Spleen (tissue), 11 donors: ENCODE measurements around the gene VEZT. TPM values are rescaled to one million over a fixed set of nuclear protein-coding genes. Genes with fewer than 3 reads are reported as not detected.

Experiments used
- DNase-seq: peaks from one replicate; pipeline ENCODE4 v3.0.0-alpha.2; 2020
- H3K27ac ChIP-seq, 8 donors: fragments of 200-600 bp; sonication (generic) in 7 of 8; 1 replicate in 4 of 8; 2 replicates in 4 of 8; pipeline versions ENCODE4 v1.5.0 to v1.8.0; 2016 to 2021; ENCODE audit warnings: inconsistent platforms in 4 of 8, mild to moderate bottlenecking in 4 of 8, moderate library complexity in 1 of 8
- H3K27me3 ChIP-seq, 7 donors: fragments of 200-600 bp; sonication (generic) in 6 of 7; replicated peaks in 1 of 7; 1 replicate in 4 of 7; 2 replicates in 3 of 7; pipeline versions ENCODE4 v1.5.0 to v1.8.0; 2016 to 2021; ENCODE audit warnings: inconsistent platforms in 3 of 7, mild to moderate bottlenecking in 1 of 7
- H3K36me3 ChIP-seq, 6 donors: fragments of 200-600 bp; sonication (generic) in 5 of 6; 1 replicate in 4 of 6; 2 replicates in 2 of 6; pipeline versions ENCODE4 v1.5.0 to v1.8.0; 2016 to 2021; ENCODE audit warnings: inconsistent platforms in 2 of 6
- H3K4me1 ChIP-seq, 6 donors: fragments of 200-600 bp; sonication (generic) in 5 of 6; 1 replicate in 3 of 6; 2 replicates in 3 of 6; pipeline versions ENCODE4 v1.5.0 to v1.8.0; 2016 to 2021; ENCODE audit warnings: inconsistent platforms in 3 of 6
- H3K4me3 ChIP-seq, 8 donors: fragments of 200-600 bp; sonication (generic) in 7 of 8; 1 replicate in 4 of 8; 2 replicates in 4 of 8; pipeline versions ENCODE4 v1.5.0 to v1.8.0; 2016 to 2021; ENCODE audit warnings: inconsistent platforms in 4 of 8, mild to moderate bottlenecking in 4 of 8, moderate library complexity in 2 of 8
- H3K9me3 ChIP-seq, 8 donors: fragments of 200-600 bp; sonication (generic) in 7 of 8; 1 replicate in 4 of 8; 2 replicates in 4 of 8; pipeline versions ENCODE4 v1.5.0 to v1.8.0; 2016 to 2021; ENCODE audit warnings: inconsistent platforms in 4 of 8
- POLR2A ChIP-seq, 3 donors: fragments of 450-650 bp; IDR thresholded peaks; one replicate each; pipeline ENCODE4 v1.5.1; 2017; ENCODE audit warnings: antibody characterized with exemption in 3 of 3, mild to moderate bottlenecking in 1 of 3
- POLR2AphosphoS5 ChIP-seq, 3 donors: sonication (generic); formaldehyde crosslinking; IDR thresholded peaks; one replicate each; pipeline ENCODE4 v1.5.1; 2017; ENCODE audit warnings: antibody characterized with exemption in 3 of 3
- WGBS, 5 donors: extraction: QIAGEN DNeasy Blood & Tissue Kit in 3 of 5; methylation state at CpG; one replicate each; pipeline versions ENCODE4 v1.1.5 to v1.1.7; 2013 to 2018; 5-methylcytosine and 5-hydroxymethylcytosine counted together
- intact Hi-C: fragments of 100-400 bp; cut with DNase I; formaldehyde crosslinking; loops from one replicate; pipeline ENCODE4 v1.15.0; 2023; ENCODE audit warnings: low total_unique reads
- polyA plus RNA-seq, 3 donors: library from polyadenylated mRNA; stranded (reverse); fragments of 200-250 nt; gene quantifications; one replicate each; pipeline ENCODE4 v1.2.1, GENCODE V29; 2013
- total RNA-seq, 7 donors: library from RNA; depleted of rRNA in 3 of 7; stranded (reverse); fragments of >200 nt in 3 of 7; fragmentation: NEBNext Ultra II Directional in 4 of 7; extraction: Animal tissue kit (Norgen Biotek cat#: 25700) in 4 of 7; gene quantifications; one replicate each; pipeline versions ENCODE4 v1.1.0 to v1.2.1, GENCODE V29; 2016 to 2021
- TF ChIP-seq, protein P1 (sequence below), 11 experiments: fragments of 200-600 bp in 7 of 11; fragments of 450-650 bp in 4 of 11; sonication (generic) in 4 of 11; IDR thresholded peaks in 8 of 11; conservative IDR thresholded peaks in 3 of 11; 1 replicate in 7 of 11; 2 replicates in 4 of 11; pipeline versions ENCODE4 v1.4.0 to v1.8.0; 2016 to 2021; ENCODE audit warnings: antibody characterized with exemption in 11 of 11, inconsistent platforms in 4 of 11, mild to moderate bottlenecking in 1 of 11
- donor health status: healthy with polysubstance abuse.
- donor health status: DM: no; HTN: no; CAD: no; lungs with moderate emphysema.
- donor health status: DM: no; HTN: no; CAD: no.
- donor health status: Bipolar disorder and iron deficiency.
- donor health status: healthy.
- donor health status: DM: no; HTN: no; CAD: no.
- donor health status: DM: yes; HTN: yes; CAD: no.

The VEZT gene
- total and polyA plus RNA-seq, 10 donors = 17.0 to 64.3 (median 44.8) TPM

- TF ChIP-seq POLR2A (IDR thresholded peaks at IDR 0.05) (no peak), POLR2AphosphoS5 (IDR thresholded peaks at IDR 0.05) (no peak)
- TF ChIP-seq, protein P1, sequence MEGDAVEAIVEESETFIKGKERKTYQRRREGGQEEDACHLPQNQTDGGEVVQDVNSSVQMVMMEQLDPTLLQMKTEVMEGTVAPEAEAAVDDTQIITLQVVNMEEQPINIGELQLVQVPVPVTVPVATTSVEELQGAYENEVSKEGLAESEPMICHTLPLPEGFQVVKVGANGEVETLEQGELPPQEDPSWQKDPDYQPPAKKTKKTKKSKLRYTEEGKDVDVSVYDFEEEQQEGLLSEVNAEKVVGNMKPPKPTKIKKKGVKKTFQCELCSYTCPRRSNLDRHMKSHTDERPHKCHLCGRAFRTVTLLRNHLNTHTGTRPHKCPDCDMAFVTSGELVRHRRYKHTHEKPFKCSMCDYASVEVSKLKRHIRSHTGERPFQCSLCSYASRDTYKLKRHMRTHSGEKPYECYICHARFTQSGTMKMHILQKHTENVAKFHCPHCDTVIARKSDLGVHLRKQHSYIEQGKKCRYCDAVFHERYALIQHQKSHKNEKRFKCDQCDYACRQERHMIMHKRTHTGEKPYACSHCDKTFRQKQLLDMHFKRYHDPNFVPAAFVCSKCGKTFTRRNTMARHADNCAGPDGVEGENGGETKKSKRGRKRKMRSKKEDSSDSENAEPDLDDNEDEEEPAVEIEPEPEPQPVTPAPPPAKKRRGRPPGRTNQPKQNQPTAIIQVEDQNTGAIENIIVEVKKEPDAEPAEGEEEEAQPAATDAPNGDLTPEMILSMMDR (IDR thresholded peaks at IDR 0.05 in 8 of 11, conservative IDR thresholded peaks at IDR 0.05 in 3 of 11) = no peak
- DNase-seq = no peak
- Histone ChIP-seq H3K9me3 (no peaks in the 10 kb centered on the region), H3K27ac (no peak overlapping the region), H3K27me3 (no peaks in the 10 kb centered on the region), H3K4me3 (no peak overlapping the region), H3K36me3 (peaks cover 0 to 89% (median 36%) of the 10 kb centered on the region in 6 donors), H3K4me1 (peaks cover 0 to 10% (median 3%) of the 10 kb centered on the region in 6 donors)
- 87 to 95% (median 90%) methylated on average over 2 of the region's 2 CpGs for WGBS, 5 donors
- intact Hi-C loops = no loop called here
Measured at GRCh38 chr12:95258803-95259202, 41.2 kb downstream of the VEZT start.

DNA sequence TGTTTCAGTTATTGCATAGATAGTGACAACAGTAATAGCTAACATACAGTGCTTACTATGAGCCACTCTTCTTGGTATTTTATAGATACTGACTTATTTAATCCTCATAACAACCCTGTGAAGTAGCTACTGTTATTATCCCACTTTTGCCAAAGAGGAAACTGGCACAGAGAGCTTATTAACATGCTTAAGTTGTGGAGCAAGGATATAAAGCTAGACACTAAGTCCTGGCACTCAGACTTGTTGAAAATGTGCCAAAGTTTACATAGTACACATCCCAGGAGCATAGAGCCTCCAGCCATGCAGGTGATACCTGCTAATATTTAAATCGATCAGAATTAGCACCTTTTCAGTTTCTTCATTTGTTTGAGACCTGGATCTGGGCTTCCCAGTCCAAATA, 41.8 kb downstream of the VEZT start:
- H3K9me3 ChIP-seq = no peaks in the 10 kb centered on the region
- no peaks in the 10 kb centered on the region for H3K27me3 ChIP-seq
- H3K27ac ChIP-seq = no peak overlapping the region
- H3K36me3 ChIP-seq = peaks cover 0 to 89% (median 36%) of the 10 kb centered on the region in 6 donors
- intact Hi-C loops = no loop called here
- no peak for DNase-seq
- TF ChIP-seq, protein P1 (IDR thresholded peaks at IDR 0.05 in 8 of 11, conservative IDR thresholded peaks at IDR 0.05 in 3 of 11) = no peak
- TF ChIP-seq POLR2A (IDR thresholded peaks at IDR 0.05) (no peak), POLR2AphosphoS5 (IDR thresholded peaks at IDR 0.05) (no peak)
- H3K4me3 ChIP-seq = no peak overlapping the region
- peaks cover 0 to 10% (median 3%) of the 10 kb centered on the region in 6 donors for H3K4me1 ChIP-seq
- 88 to 100% (median 90%) methylated on average over 1 of the region's 1 CpG for WGBS, 5 donors

GRCh38 chr12:95261109-95261508, 43.5 kb downstream of the VEZT start:
- Histone ChIP-seq H3K4me1 (peaks cover 0 to 10% (median 3%) of the 10 kb centered on the region in 6 donors), H3K27ac (no peak overlapping the region), H3K9me3 (no peaks in the 10 kb centered on the region), H3K36me3 (peaks cover 0 to 88% (median 26%) of the 10 kb centered on the region in 6 donors), H3K27me3 (no peaks in the 10 kb centered on the region), H3K4me3 (no peak overlapping the region)
- TF ChIP-seq POLR2AphosphoS5 (IDR thresholded peaks at IDR 0.05) = no peak
- no peak for TF ChIP-seq POLR2A (IDR thresholded peaks at IDR 0.05)
- TF ChIP-seq, protein P1 (IDR thresholded peaks at IDR 0.05 in 8 of 11, conservative IDR thresholded peaks at IDR 0.05 in 3 of 11) = no peak
- intact Hi-C loops = no loop called here
- WGBS, 5 donors = 95 to 99% (median 97%) methylated on average over 4 of the region's 4 CpGs
- no peak for DNase-seq

DNA sequence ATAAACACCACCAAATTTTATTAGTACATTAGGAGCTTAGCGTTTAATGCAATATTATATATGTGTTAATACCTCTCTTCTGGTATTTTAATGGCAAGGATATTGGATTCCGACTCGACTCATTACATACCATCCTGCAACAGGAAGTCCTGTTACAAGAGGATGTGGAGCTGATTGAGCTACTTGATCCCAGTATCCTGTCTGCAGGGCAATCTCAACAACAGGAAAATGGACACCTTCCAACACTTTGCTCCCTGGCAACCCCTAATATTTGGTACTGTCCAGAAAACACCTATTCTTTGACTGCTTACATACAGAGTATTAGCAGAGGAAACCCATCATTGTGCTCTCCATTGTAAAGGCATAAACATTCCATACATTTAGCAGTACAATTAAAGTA, 45.2 kb downstream of the VEZT start:
- 38 to 74% (median 57%) methylated on average over 3 of the region's 3 CpGs for WGBS, 5 donors
- H3K36me3 ChIP-seq = peaks cover 3 to 88% (median 33%) of the 10 kb centered on the region in 6 donors

More for the DNA sequence above, 45.2 kb downstream of the VEZT start:
- Histone ChIP-seq H3K9me3 (no peaks in the 10 kb centered on the region), H3K4me1 (peaks cover 0 to 10% (median 3%) of the 10 kb centered on the region in 6 donors), H3K27me3 (no peaks in the 10 kb centered on the region), H3K4me3 (no peak overlapping the region), H3K27ac (no peak overlapping the region)
- intact Hi-C loops = no loop called here
- TF ChIP-seq POLR2A (IDR thresholded peaks at IDR 0.05) (no peak), POLR2AphosphoS5 (IDR thresholded peaks at IDR 0.05) (peak in 1 of 3 donors; percentile 28)
- TF ChIP-seq, protein P1 (IDR thresholded peaks at IDR 0.05 in 8 of 11, conservative IDR thresholded peaks at IDR 0.05 in 3 of 11) = no peak
- no peak for DNase-seq
